Mesendoderm (in vitro differentiated cells): ENCODE measurements around the gene STX1A.
A peak's percentile ranks its signal among the peaks of the same experiment; 100 is the strongest.
"Not testable (repeated sequence)": the region's sequence is repeated elsewhere in the genome, so short reads cannot be mapped to it uniquely, and the experiment has no call there.

Source experiments
- DNase-seq: peaks from one replicate; pipeline ENCODE4 v3.0.0; 2013
- H2AK5ac ChIP-seq: 2 replicates; pipeline ENCODE4 v1.6.1; 2013; ENCODE audit warnings: low read length, inconsistent platforms
- H2BK120ac ChIP-seq: 2 replicates; pipeline ENCODE4 v1.6.1; 2013; ENCODE audit warnings: low read depth, mild to moderate bottlenecking, low read length, moderate library complexity, mixed read lengths
- H2BK15ac ChIP-seq: replicated peaks from 2 replicates; pipeline ENCODE4 v1.6.1; 2013; ENCODE audit warnings: low read depth, mild to moderate bottlenecking, moderate library complexity
- H2BK5ac ChIP-seq: 2 replicates; pipeline ENCODE4 v1.6.1; 2013; ENCODE audit warnings: low read length, inconsistent platforms
- H3K18ac ChIP-seq: 2 replicates; pipeline ENCODE4 v1.6.1; 2013; ENCODE audit warnings: mild to moderate bottlenecking, low read length, mixed read lengths
- H3K23ac ChIP-seq: one replicate; pipeline ENCODE4 v1.6.1; 2013; ENCODE audit warnings: low read length
- H3K27ac ChIP-seq: 2 replicates; pipeline ENCODE4 v1.5.1; 2013; ENCODE audit warnings: low read depth, mild to moderate bottlenecking, inconsistent platforms, low read length, moderate library complexity
- H3K27me3 ChIP-seq: 2 replicates; pipeline ENCODE4 v1.6.1; 2013; ENCODE audit warnings: low read length, control low read depth, mild to moderate bottlenecking, inconsistent platforms; ENCODE audit not compliant: insufficient read depth, poor library complexity
- H3K36me3 ChIP-seq: 2 replicates; pipeline ENCODE4 v1.6.1; 2013; ENCODE audit warnings: low read length, inconsistent platforms; ENCODE audit not compliant: control insufficient read depth, insufficient read depth
- H3K4ac ChIP-seq: one replicate; pipeline ENCODE4 v1.6.1; 2013; ENCODE audit warnings: low read depth, mild to moderate bottlenecking, low read length, moderate library complexity
- H3K4me1 ChIP-seq: 2 replicates; pipeline ENCODE4 v1.6.1; 2013; ENCODE audit warnings: low read depth, low read length, inconsistent platforms; ENCODE audit not compliant: control insufficient read depth
- H3K4me2 ChIP-seq: 2 replicates; pipeline ENCODE4 v1.6.1; 2013; ENCODE audit warnings: low read length
- H3K4me3 ChIP-seq: 2 replicates; pipeline ENCODE4 v1.5.1; 2013; ENCODE audit warnings: mild to moderate bottlenecking, low read length
- H3K56ac ChIP-seq: one replicate; pipeline ENCODE4 v1.6.1; 2013; ENCODE audit warnings: low read length
- H3K79me1 ChIP-seq: 2 replicates; pipeline ENCODE4 v1.6.1; 2013; ENCODE audit warnings: low read length, inconsistent platforms
- H3K79me2 ChIP-seq: 2 replicates; pipeline ENCODE4 v1.6.1; 2013; ENCODE audit warnings: mild to moderate bottlenecking, low read length; ENCODE audit not compliant: control insufficient read depth, insufficient read depth
- H3K9ac ChIP-seq: 2 replicates; pipeline ENCODE4 v1.6.1; 2013; ENCODE audit warnings: low read length, inconsistent platforms
- H4K5ac ChIP-seq: one replicate; pipeline ENCODE4 v1.6.1; 2013; ENCODE audit warnings: low read length
- H4K8ac ChIP-seq: one replicate; pipeline ENCODE4 v1.6.1; 2013; ENCODE audit warnings: low read depth, mild to moderate bottlenecking, control low read depth, low read length, moderate library complexity
- WGBS: extraction: QIAGEN DNeasy Blood & Tissue Kit; methylation state at CpG from one replicate; pipeline ENCODE4 v1.1.7; 2013; ENCODE audit warnings: low lambda C conversion rate, missing lambda C conversion rate; ENCODE audit not compliant: insufficient coverage; ENCODE audit errors: extremely low coverage; 5-methylcytosine and 5-hydroxymethylcytosine counted together

The STX1A gene

GRCh38 chr7:73668886-73669230, 50.6 kb downstream of the STX1A start:
- Histone ChIP-seq H4K5ac (no peak overlapping the region), H3K4me2 (no peak overlapping the region), H2BK5ac (no peak overlapping the region), H3K56ac (peak overlapping the region; percentile 73), H3K23ac (no peak overlapping the region), H2AK5ac (no peak overlapping the region), H3K79me2 (no peaks in the 10 kb centered on the region), H3K36me3 (no peaks in the 10 kb centered on the region), H3K9ac (peak overlapping the region; percentile 27), H3K4me3 (no peak overlapping the region), H3K27me3 (no peaks in the 10 kb centered on the region), H3K27ac (no peak overlapping the region), H3K4ac (no peak overlapping the region), H3K18ac (no peak overlapping the region), H3K79me1 (no peaks in the 10 kb centered on the region), H3K4me1 (no peaks in the 10 kb centered on the region), H2BK120ac (no peak overlapping the region), H4K8ac (no peak overlapping the region), H2BK15ac (no peak overlapping the region)
- WGBS = no CpG with 5 or more reads among the region's 5 CpGs
- no peak for DNase-seq

- Histone ChIP-seq H3K4ac (peak overlapping the region; percentile 17), H2BK5ac (no peak overlapping the region), H4K8ac (no peak overlapping the region), H2BK15ac (no peak overlapping the region), H3K4me3 (peak overlapping the region; percentile 40), H3K4me2 (peak overlapping the region; percentile 25), H3K27ac (no peak overlapping the region), H3K79me1 (no peaks in the 10 kb centered on the region), H3K79me2 (no peaks in the 10 kb centered on the region), H3K4me1 (no peaks in the 10 kb centered on the region), H3K9ac (peak overlapping the region; percentile 54), H3K36me3 (no peaks in the 10 kb centered on the region), H3K56ac (peak overlapping the region; percentile 73), H2AK5ac (no peak overlapping the region), H3K27me3 (no peaks in the 10 kb centered on the region), H2BK120ac (no peak overlapping the region), H3K23ac (no peak overlapping the region), H4K5ac (no peak overlapping the region), H3K18ac (peak overlapping the region; percentile 75)
- no peak for DNase-seq
- no CpG with 5 or more reads among the region's 52 CpGs for WGBS
Measured at GRCh38 chr7:73668103-73668885, 51.2 kb downstream of the STX1A start.

DNA sequence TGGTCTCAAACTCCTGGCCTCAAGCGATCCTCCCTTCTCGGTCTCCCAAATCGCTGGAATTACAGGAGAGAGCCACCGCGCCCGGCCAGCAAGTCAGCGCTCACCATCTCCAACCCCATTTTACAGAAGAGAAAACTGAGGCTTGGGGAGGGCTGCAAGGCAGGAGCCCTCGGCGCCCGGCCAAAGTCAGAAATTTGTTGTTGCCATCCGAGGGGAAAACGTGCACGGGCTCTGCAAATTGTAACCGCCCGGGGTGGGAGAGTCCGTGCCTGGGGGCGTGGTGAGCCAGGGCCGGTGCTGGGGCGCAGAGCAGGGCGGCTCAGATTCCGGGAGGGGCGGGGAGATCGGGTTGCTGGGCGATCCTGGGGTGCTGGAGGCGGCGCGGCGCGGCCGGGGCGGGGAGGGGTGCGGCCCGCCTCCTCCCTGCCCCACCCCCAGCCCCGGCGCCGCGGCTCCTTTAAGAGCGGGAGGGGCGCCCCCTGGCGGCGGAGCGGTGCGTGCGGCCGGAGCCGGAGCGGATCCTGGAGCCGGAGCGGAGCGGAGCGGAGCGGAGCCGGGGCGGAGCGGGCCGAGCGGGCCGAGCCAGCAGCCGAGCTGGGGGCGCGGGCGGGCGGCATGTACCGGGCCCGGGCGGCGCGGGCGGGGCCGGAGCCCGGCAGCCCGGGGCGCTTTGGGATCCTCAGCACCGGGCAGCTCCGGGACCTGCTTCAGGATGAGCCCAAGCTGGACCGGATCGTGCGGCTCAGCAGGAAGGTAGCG, 51.9 kb downstream of the STX1A start, which contains the start of gene VPS37D:
Gene VPS37D (plus strand): TSS at position 488 of the 759 bp plus-strand sequence. CDS start 128 bp downstream, at position 616.
- Histone ChIP-seq H3K56ac (peak within 1 kb of the TSS; percentile 73), H3K4me2 (peak within 1 kb of the TSS; percentile 25), H3K9ac (peak within 1 kb of the TSS; percentile 54), H4K8ac (no peak within 1 kb of the TSS), H2BK120ac (no peak within 1 kb of the TSS), H2AK5ac (no peak within 1 kb of the TSS), H3K79me1 (no peaks in the 10 kb centered on the region), H3K4ac (peak within 1 kb of the TSS; percentile 17), H3K36me3 (no peaks in the 10 kb centered on the region), H2BK5ac (no peak within 1 kb of the TSS), H2BK15ac (no peak within 1 kb of the TSS), H4K5ac (no peak within 1 kb of the TSS), H3K23ac (no peak within 1 kb of the TSS), H3K4me1 (no peaks in the 10 kb centered on the region), H3K27me3 (no peaks in the 10 kb centered on the region), H3K79me2 (no peaks in the 10 kb centered on the region), H3K18ac (peak within 1 kb of the TSS; percentile 75), H3K4me3 (peak within 1 kb of the TSS; percentile 40), H3K27ac (no peak within 1 kb of the TSS)
- WGBS = no CpG with 5 or more reads among the region's 79 CpGs
- peak; percentile 92 for DNase-seq

DNA sequence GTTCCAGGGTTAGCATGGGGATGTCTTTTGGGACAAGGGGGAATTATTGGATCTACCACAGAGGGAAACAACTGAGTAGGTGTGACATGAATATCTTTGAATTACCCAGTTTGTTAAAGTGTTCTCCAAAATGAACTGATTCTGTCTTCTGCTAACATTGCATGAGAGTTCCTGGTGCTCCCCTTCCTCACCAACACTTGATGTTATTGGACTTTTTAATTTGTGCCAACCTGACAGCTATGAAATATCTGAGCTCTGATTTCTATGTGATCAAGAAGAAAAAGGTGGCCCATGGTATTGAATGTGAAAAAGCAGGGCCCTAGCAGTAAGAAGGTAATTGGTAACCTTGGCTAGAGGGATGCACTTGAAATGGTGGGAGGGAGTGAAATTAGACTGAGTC, 56.4 kb downstream of the STX1A start:
- Histone ChIP-seq H2BK120ac (no peak overlapping the region), H3K4ac (no peak overlapping the region), H3K18ac (no peak overlapping the region), H2AK5ac (no peak overlapping the region), H3K4me1 (no peaks in the 10 kb centered on the region), H3K9ac (no peak overlapping the region), H2BK5ac (no peak overlapping the region), H3K36me3 (no peaks in the 10 kb centered on the region), H3K79me1 (no peaks in the 10 kb centered on the region), H3K27ac (no peak overlapping the region), H2BK15ac (no peak overlapping the region), H4K8ac (no peak overlapping the region), H3K4me2 (no peak overlapping the region), H3K23ac (no peak overlapping the region), H3K27me3 (no peaks in the 10 kb centered on the region), H4K5ac (no peak overlapping the region), H3K4me3 (no peak overlapping the region), H3K79me2 (no peaks in the 10 kb centered on the region), H3K56ac (no peak overlapping the region)
- DNase-seq = no peak

DNA sequence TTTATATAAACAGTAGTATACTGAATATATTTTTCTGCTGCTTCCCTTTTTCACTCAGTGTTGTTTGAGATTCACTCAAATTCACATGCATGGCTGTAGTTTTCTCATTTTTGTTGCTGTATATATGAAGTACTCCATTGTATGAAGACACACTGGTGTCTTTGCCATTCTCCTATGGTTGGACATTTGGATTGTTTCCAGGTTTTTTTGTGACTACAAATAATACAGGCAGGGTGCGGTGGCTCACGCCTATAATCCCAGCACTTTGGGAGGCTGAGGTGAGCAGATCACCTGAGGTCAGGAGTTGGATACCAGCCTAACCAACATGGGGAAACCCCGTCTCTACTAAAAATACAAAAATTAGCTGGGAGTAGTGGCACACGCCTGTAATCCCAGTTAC, 58.9 kb downstream of the STX1A start:
- H3K27me3 ChIP-seq, H3K56ac ChIP-seq, H3K4me1 ChIP-seq, H4K5ac ChIP-seq, H3K4me3 ChIP-seq, H3K9ac ChIP-seq, H2BK5ac ChIP-seq, H3K18ac ChIP-seq, H3K23ac ChIP-seq, H3K79me2 ChIP-seq, H3K4ac ChIP-seq, DNase-seq, H2BK120ac ChIP-seq, H3K27ac ChIP-seq, H4K8ac ChIP-seq, H3K36me3 ChIP-seq, H3K79me1 ChIP-seq, H2BK15ac ChIP-seq, H2AK5ac ChIP-seq, H3K4me2 ChIP-seq: not testable (repeated sequence)
- WGBS = no CpG with 5 or more reads among the region's 4 CpGs
